K562 (cell line): Measurements from ENCODE around the gene RNF41. TPM values are rescaled to one million over a fixed set of nuclear protein-coding genes. Genes with fewer than 3 reads are reported as not detected.
A peak's percentile ranks its signal among the peaks of the same experiment; 100 is the strongest.

Experiments
- CTBP1 ChIP-seq: fragments of 450-650 bp; IDR thresholded peaks from 2 replicates; pipeline ENCODE4 v1.6.1; 2016; ENCODE audit warnings: borderline replicate concordance
- EP300 ChIP-seq: IDR thresholded peaks from 2 replicates; pipeline ENCODE4 v1.6.1; 2012; ENCODE audit warnings: low read length, improper control_type of control experiment
- EP400 ChIP-seq: fragments of 450-650 bp; IDR thresholded peaks from 2 replicates; pipeline ENCODE4 v1.6.1; 2017; ENCODE audit warnings: antibody characterized with exemption, mild to moderate bottlenecking, moderate library complexity
- FOXM1 ChIP-seq, 2 experiments: fragments of 450-650 bp in 1 of 2; sonication (generic) in 1 of 2; formaldehyde crosslinking in 1 of 2; IDR thresholded peaks; 2 replicates each; pipeline versions ENCODE4 v1.6.1 to v1.9.0; 2017 to 2022; ENCODE audit warnings: low read depth in 2 of 2, mild to moderate bottlenecking in 2 of 2, missing genetic modification reagents in 1 of 2, moderate library complexity in 1 of 2
- GATAD2B ChIP-seq: fragments of 450-650 bp; IDR thresholded peaks from 2 replicates; pipeline ENCODE4 v1.6.1; 2017; ENCODE audit warnings: mild to moderate bottlenecking, borderline replicate concordance
- IRF2 ChIP-seq: sonication (generic); formaldehyde crosslinking; IDR thresholded peaks from 2 replicates; pipeline ENCODE4 v1.8.1; 2022; ENCODE audit warnings: mild to moderate bottlenecking, missing genetic modification reagents
- JUND ChIP-seq, 2 experiments: IDR thresholded peaks; 2 replicates in 1 of 2; 3 replicates in 1 of 2; pipeline ENCODE4 v1.6.1; 2011; ENCODE audit warnings: borderline replicate concordance in 2 of 2, low read depth in 2 of 2, low read length in 2 of 2, improper control_type of control experiment in 1 of 2, missing biosample characterization in 1 of 2, missing genetic modification characterization in 1 of 2, missing genetic modification reagents in 1 of 2
- LCOR ChIP-seq: sonication (generic); formaldehyde crosslinking; IDR thresholded peaks from 2 replicates; pipeline ENCODE4 v1.8.0; 2022; ENCODE audit warnings: mild to moderate bottlenecking, missing genetic modification reagents
- MTA1 ChIP-seq: fragments of 450-650 bp; IDR thresholded peaks from 2 replicates; pipeline ENCODE4 v1.6.1; 2017; ENCODE audit warnings: borderline replicate concordance
- MYNN ChIP-seq, 2 experiments: sonication (generic); formaldehyde crosslinking in 1 of 2; IDR thresholded peaks; 2 replicates each; pipeline versions ENCODE4 v1.5.0 to v1.6.1; 2016 to 2020; ENCODE audit warnings: antibody characterized with exemption in 1 of 2, missing genetic modification reagents in 1 of 2
- NCOR1 ChIP-seq: fragments of 450-650 bp; IDR thresholded peaks from 2 replicates; pipeline ENCODE4 v1.6.1; 2016; ENCODE audit warnings: mild to moderate bottlenecking, moderate library complexity
- NR1H2 ChIP-seq: sonication (generic); formaldehyde crosslinking; IDR thresholded peaks from 2 replicates; pipeline ENCODE4 v1.4.0; 2020; ENCODE audit warnings: mild to moderate bottlenecking, missing genetic modification reagents
- PURB ChIP-seq: sonication (generic); formaldehyde crosslinking; IDR thresholded peaks from 2 replicates; pipeline ENCODE4 v1.9.0; 2021; ENCODE audit warnings: low read depth, mild to moderate bottlenecking, missing genetic modification reagents
- RBFOX2 ChIP-seq: fragments of 200-400 bp; formaldehyde crosslinking; IDR thresholded peaks from 2 replicates; pipeline ENCODE4 v1.6.1; 2017; ENCODE audit warnings: low read depth, mild to moderate bottlenecking, low read length, moderate library complexity
- SLC30A9 ChIP-seq: fragments of 250-450 bp; sonication (Bioruptor Pico); IDR thresholded peaks from 2 replicates; pipeline ENCODE4 v1.8.0; 2022; ENCODE audit warnings: mild to moderate bottlenecking, moderate library complexity
- SMAD2 ChIP-seq: fragments of 150-350 bp; IDR thresholded peaks from 2 replicates; pipeline ENCODE4 v1.6.1; 2014; ENCODE audit warnings: low read depth, mild to moderate bottlenecking, low read length
- SMC3 ChIP-seq: conservative IDR thresholded peaks from 2 replicates; pipeline ENCODE4 v1.6.1; 2011; ENCODE audit warnings: low read depth, low read length, improper control_type of control experiment; ENCODE audit not compliant: insufficient read depth
- SP1 ChIP-seq: sonication (generic); formaldehyde crosslinking; IDR thresholded peaks from 2 replicates; pipeline ENCODE4 v1.8.1; 2022; ENCODE audit warnings: mild to moderate bottlenecking, missing genetic modification reagents
- SRSF3 ChIP-seq: fragments of 200-400 bp; formaldehyde crosslinking; IDR thresholded peaks from 2 replicates; pipeline ENCODE4 v1.6.1; 2016; ENCODE audit warnings: mild to moderate bottlenecking, low read length, moderate library complexity; ENCODE audit not compliant: insufficient read depth
- ZNF124 ChIP-seq: sonication (generic); formaldehyde crosslinking; IDR thresholded peaks from 2 replicates; pipeline ENCODE4 v1.8.1; 2022; ENCODE audit warnings: missing genetic modification reagents
- ZNF23 ChIP-seq: fragments of 250-450 bp; sonication (Bioruptor Pico); IDR thresholded peaks from 2 replicates; pipeline ENCODE4 v1.4.0; 2020; ENCODE audit warnings: mild to moderate bottlenecking
- ZNF57 ChIP-seq: fragments of 450-650 bp; formaldehyde crosslinking; IDR thresholded peaks from 2 replicates; pipeline ENCODE4 v1.4.0; 2020; ENCODE audit warnings: mild to moderate bottlenecking, moderate library complexity
- polyA plus RNA-seq, 8 experiments: library from polyadenylated mRNA; depleted of rRNA in 4 of 8; stranded (reverse) in 5 of 8; unstranded in 3 of 8; fragments of >200 nt; fragmentation: Nextera tagmentation in 2 of 8; fragmentation: Illumina TruSeq in 1 of 8; extraction: Ambion mirVana in 2 of 8; extraction: Trizol in 1 of 8; gene quantifications; 2 replicates each; pipeline versions ENCODE4 v1.2.1 to v1.2.3, GENCODE V29; 2011 to 2014; ENCODE audit warnings: inconsistent platforms in 1 of 8, missing spikeins in 1 of 8
- total RNA-seq, 7 experiments: library from RNA; depleted of rRNA in 6 of 7; stranded (reverse); fragments of >200 nt in 6 of 7; fragmentation: Illumina TruSeq in 2 of 7; extraction: Trizol in 2 of 7; gene quantifications; 2 replicates each; pipeline versions ENCODE4 v1.2.1 to v1.2.3, GENCODE V29; 2011 to 2021; ENCODE audit warnings: low replicate concordance in 1 of 7
- TF ChIP-seq, protein P1 (sequence below): fragments of 250-450 bp; sonication (Bioruptor Pico); IDR thresholded peaks from 2 replicates; pipeline ENCODE4 v1.4.0; 2020
- TF ChIP-seq, protein P2 (sequence below): fragments of 250-450 bp; sonication (Bioruptor Pico); IDR thresholded peaks from 2 replicates; pipeline ENCODE4 v1.4.0; 2020; ENCODE audit warnings: mild to moderate bottlenecking
- TF ChIP-seq, protein P3 (sequence below): fragments of 250-450 bp; sonication (Bioruptor Pico); IDR thresholded peaks from 2 replicates; pipeline ENCODE4 v1.8.0; 2022; ENCODE audit warnings: moderate library complexity, mild to moderate bottlenecking, inconsistent platforms

The RNF41 gene
- total and polyA plus RNA-seq, 9 of the 15 experiments (the other 6 are each of a cell fraction or from before 2014, with no cell fraction given) = 28.2 to 46.8 (median 33.8) TPM

DNA sequence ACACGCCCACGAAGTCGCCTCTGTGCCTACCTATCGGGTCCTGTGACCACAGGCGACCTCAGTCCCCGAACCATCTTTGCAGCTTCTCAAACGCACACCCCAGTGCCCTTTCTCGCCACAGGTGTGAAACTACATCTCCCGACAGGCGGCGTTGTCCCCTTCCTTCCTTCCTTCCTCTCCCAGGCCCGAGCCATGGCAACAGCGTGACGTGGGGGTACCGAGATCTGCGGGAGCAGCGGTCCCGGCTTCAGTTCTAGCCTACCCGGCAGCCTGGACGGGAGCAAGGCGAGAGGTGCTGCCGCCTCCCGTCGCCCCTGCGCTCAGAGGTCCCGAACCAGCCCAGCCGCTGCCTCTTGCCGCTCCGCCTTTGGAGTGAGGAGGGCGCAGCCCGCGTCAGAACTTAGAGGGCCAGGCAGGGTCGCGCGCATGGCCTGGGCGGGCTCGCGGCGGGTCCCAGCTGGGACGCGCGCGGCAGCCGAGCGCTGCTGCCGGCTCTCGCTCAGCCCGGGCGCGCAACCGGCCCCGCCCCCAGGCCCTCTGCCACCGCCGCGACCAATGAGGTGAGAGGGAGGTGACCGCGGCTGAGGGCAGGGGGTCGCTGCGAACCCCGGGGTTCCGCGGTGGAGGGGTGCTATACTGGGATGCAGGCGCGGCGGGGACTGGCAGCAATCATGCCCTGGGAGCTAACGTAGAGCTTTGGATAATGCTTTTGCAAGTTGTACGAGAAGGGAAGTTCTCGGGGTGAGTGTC, 45.1 kb upstream of the RNF41 start, which contains the start of gene COQ10A (continued):
- TF ChIP-seq ZNF124 (CRISPR knock-in tag) (no peak), NR1H2 (CRISPR knock-in tag) (no peak), SMC3 (peak; percentile 24; the same call in 1 of the 2 replicates), IRF2 (CRISPR knock-in tag) (no peak), CTBP1 (peak; percentile 98), RBFOX2 (peak; percentile 95), ZNF57 (CRISPR knock-in tag) (no peak), PURB (CRISPR knock-in tag) (no peak), NCOR1 (no peak), JUND (IDR thresholded peaks at IDR 0.05; ENCODE audit: borderline replicate concordance, low read depth, low read length) (peak; percentile 34), JUND (tag; IDR thresholded peaks at IDR 0.05; ENCODE audit: borderline replicate concordance, low read depth, low read length) (peak; percentile 49; the same call in 1 of the 3 replicates), MYNN (IDR thresholded peaks at IDR 0.05) (peak; percentile 68; the same call in 1 of the 2 replicates), MYNN (CRISPR knock-in tag; IDR thresholded peaks at IDR 0.05) (no peak), LCOR (CRISPR knock-in tag) (peak; percentile 88), SMAD2 (no peak), EP300 (no peak), GATAD2B (peak; percentile 83), EP400 (peak; percentile 86), SP1 (CRISPR knock-in tag) (peak; percentile 67; the same call in 1 of the 2 replicates), SLC30A9 (CRISPR knock-in tag) (no peak), SRSF3 (no peak), MTA1 (peak; percentile 21; the same call in 1 of the 2 replicates), ZNF23 (CRISPR knock-in tag) (no peak), FOXM1 (IDR thresholded peaks at IDR 0.05; ENCODE audit: low read depth) (no peak), FOXM1 (CRISPR knock-in tag; IDR thresholded peaks at IDR 0.05; ENCODE audit: low read depth) (no peak)
- TF ChIP-seq, protein P1, sequence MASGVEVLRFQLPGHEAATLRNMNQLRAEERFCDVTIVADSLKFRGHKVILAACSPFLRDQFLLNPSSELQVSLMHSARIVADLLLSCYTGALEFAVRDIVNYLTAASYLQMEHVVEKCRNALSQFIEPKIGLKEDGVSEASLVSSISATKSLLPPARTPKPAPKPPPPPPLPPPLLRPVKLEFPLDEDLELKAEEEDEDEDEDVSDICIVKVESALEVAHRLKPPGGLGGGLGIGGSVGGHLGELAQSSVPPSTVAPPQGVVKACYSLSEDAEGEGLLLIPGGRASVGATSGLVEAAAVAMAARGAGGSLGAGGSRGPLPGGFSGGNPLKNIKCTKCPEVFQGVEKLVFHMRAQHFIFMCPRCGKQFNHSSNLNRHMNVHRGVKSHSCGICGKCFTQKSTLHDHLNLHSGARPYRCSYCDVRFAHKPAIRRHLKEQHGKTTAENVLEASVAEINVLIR (CRISPR knock-in tag) = peak; percentile 62
- TF ChIP-seq, protein P2, sequence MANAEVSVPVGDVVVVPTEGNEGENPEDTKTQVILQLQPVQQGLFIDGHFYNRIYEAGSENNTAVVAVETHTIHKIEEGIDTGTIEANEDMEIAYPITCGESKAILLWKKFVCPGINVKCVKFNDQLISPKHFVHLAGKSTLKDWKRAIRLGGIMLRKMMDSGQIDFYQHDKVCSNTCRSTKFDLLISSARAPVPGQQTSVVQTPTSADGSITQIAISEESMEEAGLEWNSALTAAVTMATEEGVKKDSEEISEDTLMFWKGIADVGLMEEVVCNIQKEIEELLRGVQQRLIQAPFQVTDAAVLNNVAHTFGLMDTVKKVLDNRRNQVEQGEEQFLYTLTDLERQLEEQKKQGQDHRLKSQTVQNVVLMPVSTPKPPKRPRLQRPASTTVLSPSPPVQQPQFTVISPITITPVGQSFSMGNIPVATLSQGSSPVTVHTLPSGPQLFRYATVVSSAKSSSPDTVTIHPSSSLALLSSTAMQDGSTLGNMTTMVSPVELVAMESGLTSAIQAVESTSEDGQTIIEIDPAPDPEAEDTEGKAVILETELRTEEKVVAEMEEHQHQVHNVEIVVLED (CRISPR knock-in tag) = peak; percentile 21
- TF ChIP-seq, protein P3, sequence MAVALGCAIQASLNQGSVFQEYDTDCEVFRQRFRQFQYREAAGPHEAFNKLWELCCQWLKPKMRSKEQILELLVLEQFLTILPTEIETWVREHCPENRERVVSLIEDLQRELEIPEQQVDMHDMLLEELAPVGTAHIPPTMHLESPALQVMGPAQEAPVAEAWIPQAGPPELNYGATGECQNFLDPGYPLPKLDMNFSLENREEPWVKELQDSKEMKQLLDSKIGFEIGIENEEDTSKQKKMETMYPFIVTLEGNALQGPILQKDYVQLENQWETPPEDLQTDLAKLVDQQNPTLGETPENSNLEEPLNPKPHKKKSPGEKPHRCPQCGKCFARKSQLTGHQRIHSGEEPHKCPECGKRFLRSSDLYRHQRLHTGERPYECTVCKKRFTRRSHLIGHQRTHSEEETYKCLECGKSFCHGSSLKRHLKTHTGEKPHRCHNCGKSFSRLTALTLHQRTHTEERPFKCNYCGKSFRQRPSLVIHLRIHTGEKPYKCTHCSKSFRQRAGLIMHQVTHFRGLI (CRISPR knock-in tag) = no peak
